ENCODE data around the gene USP30.

GRCh38 chr12:109113661-109114321 lies 61.4 kb downstream of the USP30 start:
- TF ChIP-seq CTCF (IDR thresholded peaks at IDR 0.05) (no peak), POLR2A (IDR thresholded peaks at IDR 0.05) (no peak)

Data from adrenal gland (tissue), 5 donors.